Prostate gland (tissue), 2 donors: ENCODE results near the gene SF1. TPM values are rescaled to one million over a fixed set of nuclear protein-coding genes. Genes with fewer than 3 reads are reported as not detected.

ENCODE experiments used
- DNase-seq: peaks from one replicate; pipeline ENCODE4 v3.0.0-alpha.2; 2019; ENCODE audit warnings: low spot score
- H3K27ac ChIP-seq, 2 donors: fragments of 200-600 bp; sonication (generic); 2 replicates each; pipeline ENCODE4 v1.5.1; 2017 to 2019
- H3K27me3 ChIP-seq: fragments of 200-600 bp; sonication (generic); replicated peaks from 2 replicates; pipeline ENCODE4 v1.5.1; 2019; ENCODE audit not compliant: insufficient read depth
- H3K36me3 ChIP-seq, 2 donors: fragments of 200-600 bp; sonication (generic); 1 replicate in 1 of 2; 2 replicates in 1 of 2; pipeline versions ENCODE4 v1.5.1 to v1.8.1; 2017 to 2019
- H3K4me1 ChIP-seq: fragments of 200-600 bp; sonication (generic); replicated peaks from 2 replicates; pipeline ENCODE4 v1.5.1; 2019
- H3K4me3 ChIP-seq, 2 donors: fragments of 200-600 bp; sonication (generic); 2 replicates each; pipeline ENCODE4 v1.5.1; 2017 to 2019
- H3K9me3 ChIP-seq: fragments of 200-600 bp; sonication (generic); 2 replicates; pipeline ENCODE4 v1.5.1; 2017
- CTCF ChIP-seq, 4 experiments: fragments of 200-600 bp in 2 of 4; fragments of 450-650 bp in 2 of 4; sonication (generic) in 2 of 4; IDR thresholded peaks; 1 replicate in 3 of 4; 2 replicates in 1 of 4; pipeline ENCODE4 v1.5.1; 2016 to 2019; ENCODE audit warnings: antibody characterized with exemption in 4 of 4, mild to moderate bottlenecking in 2 of 4, moderate library complexity in 2 of 4
- POLR2A ChIP-seq: fragments of 450-650 bp; IDR thresholded peaks from one replicate; pipeline ENCODE4 v1.6.1; 2016; ENCODE audit warnings: antibody characterized with exemption, mild to moderate bottlenecking
- POLR2AphosphoS5 ChIP-seq: sonication (generic); formaldehyde crosslinking; IDR thresholded peaks from one replicate; pipeline ENCODE4 v1.6.1; 2017; ENCODE audit warnings: antibody characterized with exemption
- WGBS: methylation state at CpG from one replicate; pipeline ENCODE4 v1.1.5; 2018; 5-methylcytosine and 5-hydroxymethylcytosine counted together
- intact Hi-C: fragments of 100-400 bp; cut with DNase I; formaldehyde crosslinking; loops from one replicate; pipeline ENCODE4 v1.14.2; 2022
- total RNA-seq, 2 donors: library from RNA; depleted of rRNA; stranded (reverse); fragments of >200 nt; gene quantifications; one replicate each; pipeline ENCODE4 v1.1.0, GENCODE V29; 2016

SF1 gene
- total RNA-seq, 2 donors from 2014 or later = 263 to 409 TPM

- 80% methylated on average over 7 of the region's 7 CpGs for WGBS
- no peak overlapping the region for H3K4me3 ChIP-seq
Measured at GRCh38 chr11:64799256-64799622, 20.9 kb upstream of the SF1 start.

GRCh38 chr11:64796757-64797541 is 18.6 kb upstream of the SF1 start:
- peaks cover 3 to 9% of the 10 kb centered on the region in 2 donors for H3K36me3 ChIP-seq
- no peaks in the 10 kb centered on the region for H3K9me3 ChIP-seq
- H3K4me1 ChIP-seq = no peaks in the 10 kb centered on the region
- no peaks in the 10 kb centered on the region for H3K27me3 ChIP-seq
- DNase-seq = no peak
- 88% methylated on average over 19 of the region's 19 CpGs for WGBS
- H3K27ac ChIP-seq = no peak overlapping the region
- intact Hi-C loops = no loop called here
- TF ChIP-seq POLR2A = no peak
- no peak for TF ChIP-seq POLR2AphosphoS5
- no peak for TF ChIP-seq CTCF (IDR thresholded peaks at IDR 0.05)
- H3K4me3 ChIP-seq = no peak overlapping the region

More at GRCh38 chr11:64799256-64799622, 20.9 kb upstream of the SF1 start:
- intact Hi-C loops = no loop called here
- Histone ChIP-seq H3K27me3 (no peaks in the 10 kb centered on the region), H3K27ac (no peak overlapping the region), H3K4me1 (peaks cover 6% of the 10 kb centered on the region), H3K9me3 (no peaks in the 10 kb centered on the region), H3K36me3 (peaks cover 3 to 9% of the 10 kb centered on the region in 2 donors)
- no peak for TF ChIP-seq POLR2A
- TF ChIP-seq POLR2AphosphoS5 = no peak
- TF ChIP-seq CTCF (IDR thresholded peaks at IDR 0.05) = no peak
- no peak for DNase-seq

- no peaks in the 10 kb centered on the region for H3K27me3 ChIP-seq
- H3K36me3 ChIP-seq = peaks cover 3 to 9% of the 10 kb centered on the region in 2 donors
- H3K27ac ChIP-seq = no peak overlapping the region
- H3K4me3 ChIP-seq = no peak overlapping the region
- H3K9me3 ChIP-seq = no peaks in the 10 kb centered on the region
- TF ChIP-seq POLR2A = no peak
- DNase-seq = no peak
- WGBS = 82% methylated on average over 19 of the region's 19 CpGs
- H3K4me1 ChIP-seq = no peaks in the 10 kb centered on the region
- intact Hi-C loops = no loop called here
Measured at GRCh38 chr11:64796047-64796756, 17.9 kb upstream of the SF1 start.

- TF ChIP-seq CTCF (IDR thresholded peaks at IDR 0.05) (no peak), POLR2A (no peak), POLR2AphosphoS5 (no peak)
- H3K9me3 ChIP-seq = no peaks in the 10 kb centered on the region
- H3K36me3 ChIP-seq = peaks cover 3 to 9% of the 10 kb centered on the region in 2 donors
- DNase-seq = no peak
- H3K27ac ChIP-seq = no peak overlapping the region
- H3K27me3 ChIP-seq = no peaks in the 10 kb centered on the region
- intact Hi-C loops = no loop called here
- WGBS = 97% methylated on average over 10 of the region's 10 CpGs
- no peaks in the 10 kb centered on the region for H3K4me1 ChIP-seq
- no peak overlapping the region for H3K4me3 ChIP-seq
Measured at GRCh38 chr11:64794526-64794925, 16.2 kb upstream of the SF1 start.

- intact Hi-C loops = no loop called here
- no peak overlapping the region for H3K27ac ChIP-seq
- H3K4me3 ChIP-seq = no peak overlapping the region
- DNase-seq = no peak
- peaks cover 3 to 9% of the 10 kb centered on the region in 2 donors for H3K36me3 ChIP-seq
- 76% methylated on average over 11 of the region's 11 CpGs for WGBS
- no peaks in the 10 kb centered on the region for H3K9me3 ChIP-seq
- H3K27me3 ChIP-seq = no peaks in the 10 kb centered on the region
- TF ChIP-seq CTCF (IDR thresholded peaks at IDR 0.05) (no peak), POLR2AphosphoS5 (no peak), POLR2A (no peak)
- H3K4me1 ChIP-seq = no peaks in the 10 kb centered on the region
Measured at GRCh38 chr11:64793271-64794160, 15.2 kb upstream of the SF1 start.
